Erythroblast (primary cell): ENCODE results near the gene DLG3.

Experiments
- GATA1 ChIP-seq: IDR thresholded peaks from 2 replicates; pipeline ENCODE4 v1.6.1; 2011; ENCODE audit warnings: low read depth, mild to moderate bottlenecking, control low read depth, low read length, moderate library complexity
- POLR2A ChIP-seq: IDR thresholded peaks from 2 replicates; pipeline ENCODE4 v1.6.1; 2011; ENCODE audit warnings: mild to moderate bottlenecking, low read length

- no peak for TF ChIP-seq POLR2A
- TF ChIP-seq GATA1 = no peak
Observed at GRCh38 chrX:70453024-70453618, 8.5 kb downstream of the DLG3 start.
